ENCODE measurements around the gene GALNT16. TPM values are rescaled to one million over a fixed set of nuclear protein-coding genes. Genes with fewer than 3 reads are reported as not detected.

The GALNT16 gene
- total RNA-seq, 4 donors from 2014 or later, result 4.4 to 47.9 (median 11.6) TPM

DNA sequence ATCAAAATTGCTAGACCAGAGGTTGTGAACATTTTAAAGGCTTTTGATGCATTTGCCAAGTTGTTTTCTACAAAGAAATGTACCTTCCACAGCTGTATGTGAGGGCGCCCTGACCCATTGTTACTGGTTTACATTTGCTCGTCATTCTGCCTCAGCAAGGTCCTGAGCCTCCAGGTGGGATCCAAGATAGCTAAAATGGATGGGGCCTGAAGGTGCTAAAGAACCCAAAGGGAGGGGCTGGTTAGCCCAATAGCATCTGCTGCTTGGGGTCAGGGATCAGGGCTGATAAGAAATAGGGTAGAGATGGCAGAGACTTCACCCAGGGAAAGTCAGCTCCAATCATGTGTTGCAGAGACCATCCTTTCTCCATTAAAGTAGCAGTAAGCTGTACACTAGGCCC lies 43.1 kb downstream of the GALNT16 start:
- Histone ChIP-seq H3K9me3 (no peaks in the 10 kb centered on the region), H3K4me1 (no peaks in the 10 kb centered on the region), H3K27me3 (no peaks in the 10 kb centered on the region), H3K27ac (no peak overlapping the region), H3K36me3 (no peaks in the 10 kb centered on the region), H3K4me3 (no peak overlapping the region)
- no peak for TF ChIP-seq POLR2A (IDR thresholded peaks at IDR 0.05)
- TF ChIP-seq, protein P1, sequence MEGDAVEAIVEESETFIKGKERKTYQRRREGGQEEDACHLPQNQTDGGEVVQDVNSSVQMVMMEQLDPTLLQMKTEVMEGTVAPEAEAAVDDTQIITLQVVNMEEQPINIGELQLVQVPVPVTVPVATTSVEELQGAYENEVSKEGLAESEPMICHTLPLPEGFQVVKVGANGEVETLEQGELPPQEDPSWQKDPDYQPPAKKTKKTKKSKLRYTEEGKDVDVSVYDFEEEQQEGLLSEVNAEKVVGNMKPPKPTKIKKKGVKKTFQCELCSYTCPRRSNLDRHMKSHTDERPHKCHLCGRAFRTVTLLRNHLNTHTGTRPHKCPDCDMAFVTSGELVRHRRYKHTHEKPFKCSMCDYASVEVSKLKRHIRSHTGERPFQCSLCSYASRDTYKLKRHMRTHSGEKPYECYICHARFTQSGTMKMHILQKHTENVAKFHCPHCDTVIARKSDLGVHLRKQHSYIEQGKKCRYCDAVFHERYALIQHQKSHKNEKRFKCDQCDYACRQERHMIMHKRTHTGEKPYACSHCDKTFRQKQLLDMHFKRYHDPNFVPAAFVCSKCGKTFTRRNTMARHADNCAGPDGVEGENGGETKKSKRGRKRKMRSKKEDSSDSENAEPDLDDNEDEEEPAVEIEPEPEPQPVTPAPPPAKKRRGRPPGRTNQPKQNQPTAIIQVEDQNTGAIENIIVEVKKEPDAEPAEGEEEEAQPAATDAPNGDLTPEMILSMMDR (IDR thresholded peaks at IDR 0.05), result no peak
- DNase-seq, result no peak

DNA sequence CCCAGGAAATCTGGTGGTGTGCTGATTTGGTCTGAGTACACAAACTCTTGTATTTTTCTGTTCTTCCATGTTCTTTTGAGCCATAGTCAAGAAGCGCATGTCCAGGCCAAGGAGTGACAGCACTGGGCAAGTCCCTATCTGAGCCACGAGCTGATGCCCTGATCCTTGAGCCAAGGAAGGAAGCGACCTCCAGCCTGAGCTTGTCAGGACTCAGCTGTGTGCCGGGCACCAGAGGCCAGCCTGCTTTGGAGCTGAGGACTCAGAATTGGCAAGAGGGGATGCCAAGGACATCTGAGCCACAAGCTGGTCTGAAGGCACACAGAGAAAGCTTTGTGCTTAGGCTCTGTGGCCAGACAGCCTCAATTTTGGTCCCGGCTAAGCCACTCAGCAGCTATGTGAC lies 52.6 kb downstream of the GALNT16 start:
- no peaks in the 10 kb centered on the region for H3K36me3 ChIP-seq
- no peak overlapping the region for H3K4me3 ChIP-seq
- no peak overlapping the region for H3K27ac ChIP-seq
- H3K9me3 ChIP-seq, result no peaks in the 10 kb centered on the region
- H3K27me3 ChIP-seq, result no peaks in the 10 kb centered on the region
- DNase-seq, result peak in 1 of 3 donors; percentile 24
- no peaks in the 10 kb centered on the region for H3K4me1 ChIP-seq
- no peak for TF ChIP-seq POLR2A (IDR thresholded peaks at IDR 0.05)
- TF ChIP-seq, protein P1 (IDR thresholded peaks at IDR 0.05), result no peak

DNA sequence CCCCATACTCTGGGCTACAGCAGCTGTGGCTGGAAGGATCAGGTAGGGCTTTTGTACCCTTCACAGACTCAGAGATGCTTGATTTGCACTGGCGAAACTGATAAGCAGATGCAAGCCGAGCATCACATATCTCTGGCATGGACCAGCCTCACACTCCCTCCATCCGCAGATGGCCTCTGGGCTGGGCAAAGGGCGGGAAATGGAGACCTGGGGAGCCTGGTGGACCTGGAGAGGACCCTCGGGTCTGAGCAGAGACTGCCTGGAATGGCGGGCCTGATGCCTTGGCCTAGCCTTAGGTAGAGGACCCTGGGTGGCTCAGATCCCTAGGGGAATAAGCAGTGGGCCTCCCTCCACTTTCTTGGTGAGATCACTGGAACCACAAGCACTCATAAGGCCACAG lies 53.2 kb downstream of the GALNT16 start:
- H3K27me3 ChIP-seq, result no peaks in the 10 kb centered on the region
- no peak for TF ChIP-seq POLR2A (IDR thresholded peaks at IDR 0.05)
- TF ChIP-seq, protein P1 (IDR thresholded peaks at IDR 0.05), result no peak
- H3K27ac ChIP-seq, result no peak overlapping the region
- H3K36me3 ChIP-seq, result no peaks in the 10 kb centered on the region
- no peak overlapping the region for H3K4me3 ChIP-seq
- H3K4me1 ChIP-seq, result no peaks in the 10 kb centered on the region
- H3K9me3 ChIP-seq, result no peaks in the 10 kb centered on the region
- DNase-seq, result peak in 1 of 3 donors; percentile 18

DNA sequence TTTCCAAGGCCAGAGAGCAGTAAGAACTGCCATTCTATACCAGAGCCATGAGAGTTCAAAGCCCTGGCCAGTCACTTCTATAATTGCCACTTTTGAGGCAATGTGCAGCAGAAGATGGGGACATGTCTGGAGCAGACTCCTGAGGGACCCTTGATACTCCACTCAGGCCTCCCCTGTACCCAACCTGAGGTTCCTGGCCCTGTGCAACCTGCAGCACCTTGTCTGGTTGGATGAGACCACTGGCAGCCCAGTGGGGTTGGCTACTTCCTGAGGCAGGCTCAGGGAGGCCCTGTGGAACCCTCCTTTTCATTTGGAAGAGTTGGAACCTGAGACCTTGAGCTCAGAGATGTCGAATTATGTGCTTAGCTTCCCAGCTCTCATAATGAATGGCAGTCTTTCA lies 54.4 kb downstream of the GALNT16 start:
- H3K27ac ChIP-seq, result no peak overlapping the region

DNA sequence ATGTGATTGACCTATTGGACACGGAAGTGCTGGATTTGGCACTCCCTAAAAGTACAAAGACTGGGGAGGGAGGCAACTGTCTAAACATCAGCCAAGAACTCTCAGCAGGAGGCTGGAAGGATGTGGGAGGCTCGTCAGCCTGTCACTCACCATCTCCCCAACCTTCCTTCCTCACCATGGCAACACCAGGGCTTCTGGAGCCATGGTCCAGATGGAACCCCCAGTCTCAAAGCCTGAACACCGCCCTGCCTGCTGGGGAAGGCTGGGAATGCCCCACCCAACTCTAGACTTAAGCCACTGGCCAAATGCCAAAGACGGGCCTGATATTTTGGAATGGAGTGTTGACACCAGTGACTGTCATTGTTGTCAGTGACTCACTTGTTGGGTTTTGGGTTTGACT lies 55.3 kb downstream of the GALNT16 start:
- Histone ChIP-seq H3K27me3 (no peaks in the 10 kb centered on the region), H3K9me3 (no peaks in the 10 kb centered on the region), H3K36me3 (no peaks in the 10 kb centered on the region), H3K27ac (no peak overlapping the region), H3K4me1 (no peaks in the 10 kb centered on the region), H3K4me3 (no peak overlapping the region)
- peak in 1 of 3 donors; percentile 13 for DNase-seq
- TF ChIP-seq, protein P1 (IDR thresholded peaks at IDR 0.05), result no peak
- no peak for TF ChIP-seq POLR2A (IDR thresholded peaks at IDR 0.05)

More for the DNA sequence above, 54.4 kb downstream of the GALNT16 start:
- H3K27me3 ChIP-seq, result no peaks in the 10 kb centered on the region
- H3K4me1 ChIP-seq, result no peaks in the 10 kb centered on the region
- H3K36me3 ChIP-seq, result no peaks in the 10 kb centered on the region
- DNase-seq, result no peak
- H3K4me3 ChIP-seq, result no peak overlapping the region
- H3K9me3 ChIP-seq, result no peaks in the 10 kb centered on the region
- TF ChIP-seq, protein P1 (IDR thresholded peaks at IDR 0.05), result no peak
- no peak for TF ChIP-seq POLR2A (IDR thresholded peaks at IDR 0.05)
